Mucosa of descending colon (tissue), 3 donors: Measurements from ENCODE around the gene PIK3R3. TPM values are rescaled to one million over a fixed set of nuclear protein-coding genes. Genes with fewer than 3 reads are reported as not detected.
"Not testable (repeated sequence)": the region's sequence is repeated elsewhere in the genome, so short reads cannot be mapped to it uniquely, and the experiment has no call there.

Source experiments
- ATAC-seq: fragments of 200-7000 bp; cut with Tn5 transposase; one replicate; pipeline ENCODE4 v1.9.1; 2020; ENCODE audit warnings: mild to moderate bottlenecking, moderate library complexity
- DNase-seq, 3 donors: peaks; one replicate each; pipeline ENCODE4 v3.0.0-alpha.2; 2020
- H3K36me3 ChIP-seq: fragments of 200-600 bp; one replicate; pipeline ENCODE4 v1.8.0; 2021; ENCODE audit warnings: low read depth, mild to moderate bottlenecking
- H3K4me1 ChIP-seq: fragments of 200-600 bp; one replicate; pipeline ENCODE4 v1.8.0; 2021; ENCODE audit warnings: low read depth, mild to moderate bottlenecking
- H3K4me3 ChIP-seq: fragments of 200-600 bp; one replicate; pipeline ENCODE4 v1.8.0; 2021; ENCODE audit warnings: mild to moderate bottlenecking
- H3K9me3 ChIP-seq: fragments of 200-600 bp; one replicate; pipeline ENCODE4 v1.8.0; 2021; ENCODE audit warnings: mild to moderate bottlenecking
- CTCF ChIP-seq: fragments of 200-600 bp; IDR thresholded peaks from one replicate; pipeline ENCODE4 v1.8.0; 2022; ENCODE audit warnings: antibody characterized with exemption, mild to moderate bottlenecking
- intact Hi-C, 2 donors: fragments of 100-400 bp; cut with DNase I in 1 of 2; cut with micrococcal nuclease in 1 of 2; formaldehyde crosslinking; loops; one replicate each; pipeline versions ENCODE4 v1.11.0 to v1.11.1; 2022; cut with DNase I, micrococcal nuclease
- total RNA-seq, 3 donors: library from RNA; stranded (reverse); fragmentation: NEBNext Ultra II Directional in 2 of 3; extraction: Animal tissue kit (Norgen Biotek cat#: 25700) in 2 of 3; gene quantifications; one replicate each; pipeline versions ENCODE4 v1.2.1 to v1.2.4, GENCODE V29; 2021 to 2023
- donor health status: DM: no; HTN: no; CAD: no; lungs with moderate emphysema.
- donor health status: DM: no; HTN: no; CAD: no.
- donor health status: DM: no; HTN: yes; CAD: no.

PIK3R3 gene
- total RNA-seq, 3 donors from 2014 or later = 5.9 to 15.6 (median 10.6) TPM

- intact Hi-C loops = no loop called here
- no peak overlapping the region for H3K4me3 ChIP-seq
- H3K4me1 ChIP-seq = no peaks in the 10 kb centered on the region
- TF ChIP-seq CTCF = no peak
- no peaks in the 10 kb centered on the region for H3K9me3 ChIP-seq
- DNase-seq = no peak
- no peak for ATAC-seq
- no peaks in the 10 kb centered on the region for H3K36me3 ChIP-seq
These were observed 71.3 kb downstream of the PIK3R3 start for GRCh38 chr1:46061146-46061545.

- intact Hi-C loops = no loop called here
- DNase-seq (no peak), ATAC-seq (no peak)
- Histone ChIP-seq H3K36me3 (no peaks in the 10 kb centered on the region), H3K9me3 (no peaks in the 10 kb centered on the region), H3K4me3 (no peak overlapping the region), H3K4me1 (no peaks in the 10 kb centered on the region)
- TF ChIP-seq CTCF = no peak
These were observed 73.5 kb downstream of the PIK3R3 start for GRCh38 chr1:46058936-46059335.

- no peak for ATAC-seq
- intact Hi-C loops = no loop called here
- no peak for TF ChIP-seq CTCF
These were observed 74.6 kb downstream of the PIK3R3 start for GRCh38 chr1:46057781-46058180.

DNA sequence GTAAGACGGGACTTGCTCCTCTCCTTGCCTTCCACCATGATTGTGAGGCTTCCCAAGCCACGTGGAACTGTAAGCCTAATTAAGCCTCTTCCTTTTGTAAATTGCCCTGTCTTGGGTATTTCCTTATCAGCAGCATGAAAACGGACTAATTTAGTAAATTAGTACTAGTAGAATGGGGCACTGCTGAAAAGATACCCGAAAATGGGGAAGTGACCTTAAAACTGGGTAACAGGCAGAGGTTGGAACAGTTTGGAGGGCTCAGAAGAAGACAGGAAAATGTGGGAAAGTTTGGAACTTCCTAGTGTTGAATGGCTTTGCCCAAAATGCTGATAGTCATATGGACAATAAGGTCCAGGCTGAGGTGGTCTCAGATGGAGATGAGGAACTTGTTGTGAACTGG lies 75.2 kb downstream of the PIK3R3 start:
- intact Hi-C loops, H3K4me1 ChIP-seq, DNase-seq, H3K4me3 ChIP-seq, H3K36me3 ChIP-seq, ATAC-seq, H3K9me3 ChIP-seq: not testable (repeated sequence)

More at GRCh38 chr1:46057781-46058180, 74.6 kb downstream of the PIK3R3 start:
- no peaks in the 10 kb centered on the region for H3K9me3 ChIP-seq
- H3K4me1 ChIP-seq = no peaks in the 10 kb centered on the region
- H3K4me3 ChIP-seq = no peak overlapping the region
- H3K36me3 ChIP-seq = no peaks in the 10 kb centered on the region
- DNase-seq = no peak

GRCh38 chr1:46056325-46056724 lies 76.1 kb downstream of the PIK3R3 start:
- intact Hi-C loops = no loop called here
- no peak for TF ChIP-seq CTCF
- ATAC-seq (no peak), DNase-seq (no peak)
- Histone ChIP-seq H3K4me1 (no peaks in the 10 kb centered on the region), H3K9me3 (no peaks in the 10 kb centered on the region), H3K36me3 (no peaks in the 10 kb centered on the region), H3K4me3 (no peak overlapping the region)

- intact Hi-C loops = no loop called here
- Histone ChIP-seq H3K4me3 (no peak overlapping the region), H3K9me3 (no peaks in the 10 kb centered on the region), H3K36me3 (no peaks in the 10 kb centered on the region), H3K4me1 (no peaks in the 10 kb centered on the region)
- no peak for TF ChIP-seq CTCF
- ATAC-seq (peak; percentile 86), DNase-seq (no peak)
These were observed 78.7 kb downstream of the PIK3R3 start for GRCh38 chr1:46053734-46054133.
